C4-2B (cell line): Measurements from ENCODE around the gene IFIT1B.
"Not testable (repeated sequence)": the region's sequence is repeated elsewhere in the genome, so short reads cannot be mapped to it uniquely, and the experiment has no call there.

Experiments
- ZFX ChIP-seq: fragments of 450-650 bp; IDR thresholded peaks from 2 replicates; pipeline ENCODE4 v1.6.1; 2017
- TF ChIP-seq, protein P1 (sequence below): fragments of 450-650 bp; conservative IDR thresholded peaks from 2 replicates; pipeline ENCODE4 v1.5.1; 2017; ENCODE audit warnings: mild to moderate bottlenecking

DNA sequence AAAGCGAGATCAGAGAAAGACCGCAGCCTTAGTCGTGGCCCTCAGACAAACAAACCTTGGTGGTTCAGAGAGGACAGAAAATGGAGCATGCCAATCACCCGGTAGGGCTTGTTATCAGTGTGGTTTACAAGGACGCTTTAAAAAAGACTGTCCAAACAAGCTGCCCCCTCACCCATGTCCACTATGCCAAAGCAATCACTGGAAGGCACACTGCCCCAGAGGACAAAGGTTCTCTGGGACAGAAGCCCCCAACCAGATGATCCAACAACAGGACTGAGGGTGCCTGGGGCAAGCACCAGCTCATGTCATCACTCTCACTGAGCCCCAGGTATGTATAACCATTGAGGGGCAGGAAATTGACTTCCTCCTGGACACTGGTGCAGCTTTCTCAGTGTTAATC lies 31.4 kb downstream of the IFIT1B start:
- TF ChIP-seq, protein P1, sequence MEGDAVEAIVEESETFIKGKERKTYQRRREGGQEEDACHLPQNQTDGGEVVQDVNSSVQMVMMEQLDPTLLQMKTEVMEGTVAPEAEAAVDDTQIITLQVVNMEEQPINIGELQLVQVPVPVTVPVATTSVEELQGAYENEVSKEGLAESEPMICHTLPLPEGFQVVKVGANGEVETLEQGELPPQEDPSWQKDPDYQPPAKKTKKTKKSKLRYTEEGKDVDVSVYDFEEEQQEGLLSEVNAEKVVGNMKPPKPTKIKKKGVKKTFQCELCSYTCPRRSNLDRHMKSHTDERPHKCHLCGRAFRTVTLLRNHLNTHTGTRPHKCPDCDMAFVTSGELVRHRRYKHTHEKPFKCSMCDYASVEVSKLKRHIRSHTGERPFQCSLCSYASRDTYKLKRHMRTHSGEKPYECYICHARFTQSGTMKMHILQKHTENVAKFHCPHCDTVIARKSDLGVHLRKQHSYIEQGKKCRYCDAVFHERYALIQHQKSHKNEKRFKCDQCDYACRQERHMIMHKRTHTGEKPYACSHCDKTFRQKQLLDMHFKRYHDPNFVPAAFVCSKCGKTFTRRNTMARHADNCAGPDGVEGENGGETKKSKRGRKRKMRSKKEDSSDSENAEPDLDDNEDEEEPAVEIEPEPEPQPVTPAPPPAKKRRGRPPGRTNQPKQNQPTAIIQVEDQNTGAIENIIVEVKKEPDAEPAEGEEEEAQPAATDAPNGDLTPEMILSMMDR, result not testable (repeated sequence)
- not testable (repeated sequence) for TF ChIP-seq ZFX
